GM04504 (cell line): ENCODE data around the gene STAB2.
"Not testable (repeated sequence)": the region's sequence is repeated elsewhere in the genome, so short reads cannot be mapped to it uniquely, and the experiment has no call there.

ENCODE experiments used
- DNase-seq: peaks from one replicate; pipeline ENCODE4 v3.0.0-alpha.2; 2012; ENCODE audit warnings: low read depth

Gene STAB2

GRCh38 chr12:103809639-103810038 lies 222.6 kb downstream of the STAB2 start:
- DNase-seq, result not testable (repeated sequence)

DNA sequence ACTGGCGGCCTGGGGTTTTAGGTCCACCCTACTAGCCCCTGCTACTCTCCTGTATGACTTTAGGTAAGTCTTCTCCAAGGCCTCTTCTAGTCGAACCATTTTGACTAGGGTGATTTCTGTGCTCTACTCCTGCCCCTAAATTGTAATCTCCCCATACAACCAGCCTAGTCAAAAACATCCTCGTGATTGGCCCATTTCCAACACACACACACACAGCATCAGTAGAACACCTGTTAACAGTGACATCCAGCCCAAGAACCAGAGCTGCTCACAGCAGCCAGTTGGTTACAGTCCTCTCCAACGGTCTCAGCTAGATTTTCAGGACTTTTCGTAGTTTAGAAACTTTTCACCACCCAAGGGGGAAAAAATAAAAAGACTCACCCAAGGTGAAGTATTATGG lies 223.0 kb downstream of the STAB2 start:
- no peak for DNase-seq

GRCh38 chr12:103811791-103812190 lies 224.7 kb downstream of the STAB2 start:
- DNase-seq, result no peak

DNA sequence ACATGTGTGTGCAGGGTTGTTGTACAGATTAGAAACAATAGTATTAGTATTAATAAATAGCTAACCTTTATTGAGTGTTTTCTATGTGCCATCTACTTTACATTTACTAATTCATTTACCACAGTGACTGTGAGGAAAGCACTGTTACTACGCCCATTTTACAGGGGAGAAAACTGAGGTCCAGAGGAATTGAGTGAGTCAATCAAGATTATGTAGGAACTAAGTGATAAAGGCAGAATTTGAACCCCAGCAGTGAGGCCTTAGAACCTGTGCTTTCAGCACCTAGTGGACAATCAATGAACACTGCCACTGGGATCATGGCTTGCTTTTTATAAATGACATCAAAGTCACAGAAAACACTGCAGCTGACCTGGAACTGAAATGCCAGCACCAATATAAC lies 225.7 kb downstream of the STAB2 start:
- DNase-seq, result no peak

DNA sequence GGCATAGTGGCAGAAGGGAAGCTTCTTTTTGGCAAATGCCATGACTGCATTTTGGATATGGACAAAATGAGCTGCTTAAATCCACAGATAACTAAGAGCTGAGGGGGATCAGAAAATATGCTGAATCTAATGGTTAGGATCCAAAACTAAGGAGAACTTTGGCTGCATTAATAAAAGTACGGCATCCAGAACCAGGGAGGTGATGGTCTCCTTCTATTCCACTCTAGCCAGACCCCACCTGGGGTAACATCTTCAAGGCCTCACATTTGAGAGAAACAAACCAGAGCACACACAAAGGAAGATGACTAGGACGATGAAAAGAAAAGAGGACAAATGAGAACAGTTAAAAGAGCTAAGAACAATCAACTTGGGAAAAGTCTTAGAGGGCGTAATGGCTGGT lies 226.4 kb downstream of the STAB2 start:
- no peak for DNase-seq

- no peak for DNase-seq
Measured at GRCh38 chr12:103813949-103814348, 226.9 kb downstream of the STAB2 start.

DNA sequence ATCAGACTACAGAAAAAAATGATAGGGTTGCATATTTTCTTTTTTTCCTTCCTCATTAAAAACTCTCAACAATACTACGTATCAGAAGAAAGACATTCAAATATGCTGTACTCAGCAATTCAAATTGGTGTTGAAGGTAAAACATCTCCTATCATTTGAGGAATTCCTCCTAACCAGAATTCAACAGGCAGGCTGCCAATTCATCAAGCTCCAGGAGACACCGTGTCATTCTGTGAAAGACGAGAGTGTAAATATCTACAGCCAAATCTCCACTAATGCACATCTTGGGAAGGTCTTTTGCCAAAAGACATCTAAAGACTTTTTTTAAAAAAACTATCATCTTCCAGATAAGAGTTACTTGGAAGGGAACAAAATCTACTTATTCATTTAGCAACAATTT lies 227.4 kb downstream of the STAB2 start:
- no peak for DNase-seq
